DMS114 treated with DMSO at 0.1 percent for 48 hours (cell line): ENCODE data around the gene DUOXA1.
"Not testable (repeated sequence)": the region's sequence is repeated elsewhere in the genome, so short reads cannot be mapped to it uniquely, and the experiment has no call there.

ENCODE experiments used
- DNase-seq: peaks from one replicate; lab custom pipeline; 2025; ENCODE audit not compliant: unreplicated experiment; lab: John Stamatoyannopoulos, UW

Gene DUOXA1

GRCh38 chr15:45093013-45093412 is 36.7 kb downstream of the DUOXA1 start:
- DNase-seq = no peak

- DNase-seq = no peak
These were observed 38.1 kb downstream of the DUOXA1 start for GRCh38 chr15:45091576-45091975.

GRCh38 chr15:45091161-45091560 is 38.5 kb downstream of the DUOXA1 start:
- DNase-seq = no peak

GRCh38 chr15:45089712-45090373 is 39.8 kb downstream of the DUOXA1 start:
- DNase-seq = no peak

GRCh38 chr15:45088801-45089711 is 40.6 kb downstream of the DUOXA1 start:
- no peak for DNase-seq

- no peak for DNase-seq
These were observed 42.2 kb downstream of the DUOXA1 start for GRCh38 chr15:45087513-45087912.

GRCh38 chr15:45084163-45084562 is 45.5 kb downstream of the DUOXA1 start:
- no peak for DNase-seq

- DNase-seq = no peak
These were observed 46.5 kb downstream of the DUOXA1 start for GRCh38 chr15:45083223-45083622.

- DNase-seq = not testable (repeated sequence)
These were observed 47.3 kb downstream of the DUOXA1 start for GRCh38 chr15:45082412-45082811.

- DNase-seq = not testable (repeated sequence)
These were observed 49.1 kb downstream of the DUOXA1 start for GRCh38 chr15:45080593-45080992.

GRCh38 chr15:45079628-45080246 is 49.9 kb downstream of the DUOXA1 start:
- DNase-seq = not testable (repeated sequence)

GRCh38 chr15:45079201-45079600 is 50.5 kb downstream of the DUOXA1 start:
- not testable (repeated sequence) for DNase-seq

GRCh38 chr15:45077391-45077790 is 52.3 kb downstream of the DUOXA1 start:
- DNase-seq = not testable (repeated sequence)

- not testable (repeated sequence) for DNase-seq
These were observed 54.0 kb downstream of the DUOXA1 start for GRCh38 chr15:45075440-45076320.

GRCh38 chr15:45073602-45074001 is 56.1 kb downstream of the DUOXA1 start:
- not testable (repeated sequence) for DNase-seq

GRCh38 chr15:45069942-45070360 is 59.7 kb downstream of the DUOXA1 start:
- DNase-seq = not testable (repeated sequence)
